Activated naive CD4-positive, alpha-beta T cell treated with anti-CD3 and anti-CD28 coated beads for 36 hours (primary cell): ENCODE measurements around the gene CAMTA1. TPM values are rescaled to one million over a fixed set of nuclear protein-coding genes. Genes with fewer than 3 reads are reported as not detected.

Experiments
- CTCF ChIA-PET: fragments of 350-600 bp; sonication (Branson Sonifier 250); formaldehyde crosslinking; loops from one replicate; lab custom pipeline; 2021; ENCODE audit warnings: antibody characterized with exemption; lab: Charles Lee
- DNase-seq: peaks from one replicate; pipeline ENCODE4 v3.0.0-alpha.2; 2020
- H3K27ac Mint-ChIP-seq: one replicate; pipeline ENCODE4 v1.8.0; 2021; ENCODE audit warnings: mild to moderate bottlenecking, mixed read lengths
- H3K27me3 Mint-ChIP-seq: one replicate; pipeline ENCODE4 v1.8.0; 2021; ENCODE audit warnings: low read depth, mixed read lengths
- H3K36me3 Mint-ChIP-seq: one replicate; pipeline ENCODE4 v1.8.0; 2021; ENCODE audit warnings: low read depth, mixed read lengths
- H3K4me1 Mint-ChIP-seq: one replicate; pipeline ENCODE4 v1.8.0; 2021; ENCODE audit warnings: low read depth, mixed read lengths
- H3K4me3 Mint-ChIP-seq: one replicate; pipeline ENCODE4 v1.8.0; 2021; ENCODE audit warnings: mild to moderate bottlenecking, moderate library complexity, mixed read lengths
- H3K9me3 Mint-ChIP-seq: one replicate; pipeline ENCODE4 v1.8.0; 2021; ENCODE audit warnings: mixed read lengths
- intact Hi-C: fragments of 100-400 bp; cut with micrococcal nuclease; formaldehyde crosslinking; loops from one replicate; pipeline ENCODE4 v1.15.1; 2023
- total RNA-seq, 2 experiments: library from RNA; stranded (reverse); gene quantifications; one replicate each; pipeline ENCODE4 v1.2.3, GENCODE V29; 2021

The CAMTA1 gene
- total RNA-seq, 2 experiments from 2014 or later, result 61.5 to 70.9 TPM

GRCh38 chr1:7107109-7107830 lies 322.0 kb downstream of the CAMTA1 start:
- CTCF ChIA-PET, result no interaction called here
- no peak overlapping the region for H3K4me3 Mint-ChIP-seq
- H3K27me3 Mint-ChIP-seq, result peaks cover 4% of the 10 kb centered on the region
- no peak overlapping the region for H3K27ac Mint-ChIP-seq
- H3K36me3 Mint-ChIP-seq, result no peaks in the 10 kb centered on the region
- H3K4me1 Mint-ChIP-seq, result no peaks in the 10 kb centered on the region
- intact Hi-C loops, result no loop called here
- no peaks in the 10 kb centered on the region for H3K9me3 Mint-ChIP-seq
- DNase-seq, result no peak

- H3K27me3 Mint-ChIP-seq, result peaks cover 4% of the 10 kb centered on the region
- no peak overlapping the region for H3K27ac Mint-ChIP-seq
- H3K36me3 Mint-ChIP-seq, result no peaks in the 10 kb centered on the region
- no peaks in the 10 kb centered on the region for H3K9me3 Mint-ChIP-seq
- intact Hi-C loops, result no loop called here
- no peak for DNase-seq
- H3K4me1 Mint-ChIP-seq, result no peaks in the 10 kb centered on the region
- no peak overlapping the region for H3K4me3 Mint-ChIP-seq
- CTCF ChIA-PET, result no interaction called here
These were observed 323.0 kb downstream of the CAMTA1 start for GRCh38 chr1:7108251-7108650.

GRCh38 chr1:7109901-7110300 lies 324.6 kb downstream of the CAMTA1 start:
- CTCF ChIA-PET, result no interaction called here

GRCh38 chr1:7110321-7110720 lies 325.1 kb downstream of the CAMTA1 start:
- H3K9me3 Mint-ChIP-seq, result peaks cover 4% of the 10 kb centered on the region
- CTCF ChIA-PET, result no interaction called here
- H3K27ac Mint-ChIP-seq, result no peak overlapping the region
- H3K36me3 Mint-ChIP-seq, result no peaks in the 10 kb centered on the region
- no peak for DNase-seq
- no peaks in the 10 kb centered on the region for H3K4me1 Mint-ChIP-seq
- peaks cover 4% of the 10 kb centered on the region for H3K27me3 Mint-ChIP-seq
- intact Hi-C loops, result no loop called here
- H3K4me3 Mint-ChIP-seq, result no peak overlapping the region

More at GRCh38 chr1:7109901-7110300, 324.6 kb downstream of the CAMTA1 start:
- no peak for DNase-seq
- intact Hi-C loops, result no loop called here
- Mint-ChIP-seq H3K4me1 (no peaks in the 10 kb centered on the region), H3K9me3 (peaks cover 4% of the 10 kb centered on the region), H3K27ac (no peak overlapping the region), H3K27me3 (peaks cover 4% of the 10 kb centered on the region), H3K36me3 (no peaks in the 10 kb centered on the region), H3K4me3 (no peak overlapping the region)

- H3K4me3 Mint-ChIP-seq, result no peak overlapping the region
- intact Hi-C loops, result no loop called here
- H3K9me3 Mint-ChIP-seq, result peaks cover 8% of the 10 kb centered on the region
- peaks cover 7% of the 10 kb centered on the region for H3K27me3 Mint-ChIP-seq
- DNase-seq, result no peak
- no peaks in the 10 kb centered on the region for H3K36me3 Mint-ChIP-seq
- H3K4me1 Mint-ChIP-seq, result no peaks in the 10 kb centered on the region
- CTCF ChIA-PET, result no interaction called here
- H3K27ac Mint-ChIP-seq, result no peak overlapping the region
These were observed 326.6 kb downstream of the CAMTA1 start for GRCh38 chr1:7111853-7112252.

GRCh38 chr1:7113136-7113535 lies 327.9 kb downstream of the CAMTA1 start:
- CTCF ChIA-PET, result no interaction called here
- H3K9me3 Mint-ChIP-seq, result peaks cover 8% of the 10 kb centered on the region
- peaks cover 7% of the 10 kb centered on the region for H3K27me3 Mint-ChIP-seq
- H3K27ac Mint-ChIP-seq, result no peak overlapping the region
- DNase-seq, result no peak
- no peaks in the 10 kb centered on the region for H3K36me3 Mint-ChIP-seq
- no peak overlapping the region for H3K4me3 Mint-ChIP-seq
- H3K4me1 Mint-ChIP-seq, result no peaks in the 10 kb centered on the region
- intact Hi-C loops, result no loop called here

- Mint-ChIP-seq H3K4me1 (no peaks in the 10 kb centered on the region), H3K9me3 (peaks cover 8% of the 10 kb centered on the region), H3K36me3 (no peaks in the 10 kb centered on the region), H3K4me3 (no peak overlapping the region), H3K27me3 (peaks cover 5% of the 10 kb centered on the region), H3K27ac (no peak overlapping the region)
- CTCF ChIA-PET, result no interaction called here
- DNase-seq, result no peak
- intact Hi-C loops, result no loop called here
These were observed 328.6 kb downstream of the CAMTA1 start for GRCh38 chr1:7113822-7114221.

GRCh38 chr1:7116001-7116400 lies 330.7 kb downstream of the CAMTA1 start:
- Mint-ChIP-seq H3K4me1 (no peaks in the 10 kb centered on the region), H3K9me3 (peaks cover 8% of the 10 kb centered on the region), H3K27ac (no peak overlapping the region), H3K27me3 (peaks cover 8% of the 10 kb centered on the region), H3K36me3 (no peaks in the 10 kb centered on the region), H3K4me3 (no peak overlapping the region)
- no peak for DNase-seq
- CTCF ChIA-PET, result no interaction called here
- intact Hi-C loops, result no loop called here

GRCh38 chr1:7117399-7118281 lies 332.4 kb downstream of the CAMTA1 start:
- H3K4me3 Mint-ChIP-seq, result no peak overlapping the region
- DNase-seq, result no peak
- intact Hi-C loops, result no loop called here
- peaks cover 8% of the 10 kb centered on the region for H3K9me3 Mint-ChIP-seq
- CTCF ChIA-PET, result interaction anchor here (0.5 kb wide), 1 partner anchor 322 kb away, joined by 4 read pairs; no protein-coding TSS in a partner anchor
- no peak overlapping the region for H3K27ac Mint-ChIP-seq
- H3K27me3 Mint-ChIP-seq, result peaks cover 8% of the 10 kb centered on the region
- H3K36me3 Mint-ChIP-seq, result no peaks in the 10 kb centered on the region
- H3K4me1 Mint-ChIP-seq, result no peaks in the 10 kb centered on the region

- CTCF ChIA-PET, result no interaction called here
- H3K4me3 Mint-ChIP-seq, result no peak overlapping the region
- DNase-seq, result no peak
- no peaks in the 10 kb centered on the region for H3K36me3 Mint-ChIP-seq
- peaks cover 8% of the 10 kb centered on the region for H3K9me3 Mint-ChIP-seq
- intact Hi-C loops, result no loop called here
- H3K27ac Mint-ChIP-seq, result no peak overlapping the region
- H3K27me3 Mint-ChIP-seq, result peaks cover 8% of the 10 kb centered on the region
- no peaks in the 10 kb centered on the region for H3K4me1 Mint-ChIP-seq
These were observed 333.9 kb downstream of the CAMTA1 start for GRCh38 chr1:7119156-7119555.

- Mint-ChIP-seq H3K4me3 (no peak overlapping the region), H3K27ac (no peak overlapping the region), H3K9me3 (peaks cover under 1% of the 10 kb centered on the region), H3K4me1 (no peaks in the 10 kb centered on the region), H3K36me3 (no peaks in the 10 kb centered on the region), H3K27me3 (peaks cover 6% of the 10 kb centered on the region)
- no peak for DNase-seq
- CTCF ChIA-PET, result no interaction called here
- intact Hi-C loops, result no loop called here
These were observed 335.8 kb downstream of the CAMTA1 start for GRCh38 chr1:7120863-7121621.

GRCh38 chr1:7121622-7121988 lies 336.4 kb downstream of the CAMTA1 start:
- no peaks in the 10 kb centered on the region for H3K36me3 Mint-ChIP-seq
- no peak overlapping the region for H3K4me3 Mint-ChIP-seq
- H3K27ac Mint-ChIP-seq, result no peak overlapping the region
- H3K9me3 Mint-ChIP-seq, result no peaks in the 10 kb centered on the region
- DNase-seq, result no peak
- intact Hi-C loops, result no loop called here
- H3K4me1 Mint-ChIP-seq, result no peaks in the 10 kb centered on the region
- peaks cover 6% of the 10 kb centered on the region for H3K27me3 Mint-ChIP-seq
- CTCF ChIA-PET, result no interaction called here
